ENCODE results near the gene PROSER2. TPM values are rescaled to one million over a fixed set of nuclear protein-coding genes. Genes with fewer than 3 reads are reported as not detected.

PROSER2 gene
- total and polyA plus RNA-seq, 9 donors = 1.3 to 13.4 (median 3.7) TPM

DNA sequence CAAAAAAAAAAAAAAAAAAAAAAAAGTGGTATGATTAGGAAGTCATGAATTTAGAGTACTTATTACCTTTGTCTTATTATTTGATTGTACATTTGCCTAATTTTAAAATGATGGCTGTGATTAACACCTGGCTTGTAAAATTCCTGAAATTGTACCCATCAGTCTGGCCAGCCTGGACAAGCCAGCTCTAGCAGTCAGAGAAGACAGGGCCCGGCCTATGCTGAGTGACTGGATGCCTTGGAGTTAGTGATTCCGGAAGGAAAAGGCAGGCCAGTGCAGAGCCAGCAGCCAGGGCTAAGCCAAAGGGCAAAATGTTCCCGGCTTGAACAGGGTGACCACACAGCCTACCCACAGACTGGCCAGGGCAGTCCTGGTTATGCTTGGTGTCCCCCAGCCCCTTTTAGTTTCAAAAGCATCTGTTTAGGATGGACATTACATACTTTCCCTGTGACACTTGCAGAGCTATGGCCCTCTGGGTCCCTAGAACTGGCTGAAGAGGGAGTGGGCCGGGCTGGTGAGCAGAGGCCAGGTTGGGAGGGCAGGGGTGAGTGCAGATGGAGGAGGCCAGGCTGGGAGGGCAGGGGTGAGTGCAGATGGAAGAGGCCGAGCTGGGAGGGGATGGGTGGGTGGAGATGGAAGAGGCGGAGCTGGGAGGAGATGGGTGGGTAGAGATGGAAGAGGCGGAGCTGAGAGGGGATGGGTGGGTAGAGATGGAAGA lies 61.7 kb downstream of the PROSER2 start:
- no peaks in the 10 kb centered on the region for H3K4me1 ChIP-seq (ENCODE audit: insufficient read depth)
- TF ChIP-seq CTCF (IDR thresholded peaks at IDR 0.05) (no peak), POLR2A (IDR thresholded peaks at IDR 0.05) (no peak), EP300 (IDR thresholded peaks at IDR 0.05) (no peak)
- no peaks in the 10 kb centered on the region for H3K36me3 ChIP-seq
- no peak overlapping the region for H3K4me3 ChIP-seq
- H3K27me3 ChIP-seq = no peaks in the 10 kb centered on the region
- intact Hi-C loops (cut with DNase I) = no loop called here
- H3K27ac ChIP-seq = no peak overlapping the region
- 77 to 87% (median 83%) methylated on average over 5 to 7 of the region's 7 CpGs for WGBS, 3 donors
- no peaks in the 10 kb centered on the region for H3K9me3 ChIP-seq
- DNase-seq = no peak

DNA sequence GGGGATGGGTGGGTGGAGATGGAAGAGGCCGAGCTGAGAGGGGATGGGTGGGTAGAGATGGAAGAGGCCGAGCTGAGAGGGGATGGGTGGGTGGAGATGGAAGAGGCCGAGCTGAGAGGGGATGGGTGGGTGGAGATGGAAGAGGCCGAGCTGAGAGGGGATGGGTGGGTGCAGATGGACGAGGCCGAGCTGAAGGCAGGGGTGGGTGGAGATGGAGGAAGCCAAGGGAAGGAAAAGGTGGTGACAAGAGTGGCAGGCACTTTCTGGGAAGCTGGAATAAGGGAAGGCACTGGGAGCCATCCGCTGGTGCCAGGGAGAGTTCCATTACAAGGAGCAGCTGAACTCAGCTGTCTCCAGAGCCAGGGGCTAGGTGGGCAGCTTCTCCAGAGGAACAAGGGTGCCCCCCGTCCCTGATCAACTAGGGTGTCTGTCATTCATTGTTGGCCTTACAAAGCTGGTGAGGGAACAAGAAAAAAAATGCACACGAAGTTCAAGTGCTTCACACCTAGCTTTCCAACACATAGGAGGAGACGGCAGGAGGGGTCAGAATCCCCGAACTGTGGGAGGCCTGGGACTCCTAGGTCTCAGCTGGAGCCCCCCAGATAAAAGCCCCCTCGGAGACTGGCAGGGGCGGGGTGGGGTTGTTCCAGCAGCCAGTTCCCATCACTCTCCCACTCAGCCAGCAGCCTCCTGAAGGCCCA lies 62.4 kb downstream of the PROSER2 start:
- H3K9me3 ChIP-seq = no peaks in the 10 kb centered on the region
- no peaks in the 10 kb centered on the region for H3K36me3 ChIP-seq
- no peak overlapping the region for H3K4me3 ChIP-seq
- no peaks in the 10 kb centered on the region for H3K4me1 ChIP-seq (ENCODE audit: insufficient read depth)
- intact Hi-C loops (cut with DNase I) = no loop called here
- H3K27me3 ChIP-seq = no peaks in the 10 kb centered on the region
- no peak overlapping the region for H3K27ac ChIP-seq
- DNase-seq = no peak
- 84 to 90% (median 89%) methylated on average over 13 of the region's 13 CpGs for WGBS, 3 donors
- TF ChIP-seq CTCF (IDR thresholded peaks at IDR 0.05) (no peak), EP300 (IDR thresholded peaks at IDR 0.05) (no peak), POLR2A (IDR thresholded peaks at IDR 0.05) (no peak)

- Histone ChIP-seq H3K27ac (no peak overlapping the region), H3K4me1 (ENCODE audit: insufficient read depth) (no peaks in the 10 kb centered on the region), H3K27me3 (no peaks in the 10 kb centered on the region), H3K4me3 (no peak overlapping the region), H3K36me3 (no peaks in the 10 kb centered on the region), H3K9me3 (no peaks in the 10 kb centered on the region)
- intact Hi-C loops (cut with DNase I) = no loop called here
- DNase-seq = no peak
- TF ChIP-seq EP300 (IDR thresholded peaks at IDR 0.05) = no peak
- TF ChIP-seq CTCF (IDR thresholded peaks at IDR 0.05) = no peak
- no peak for TF ChIP-seq POLR2A (IDR thresholded peaks at IDR 0.05)
- 72 to 77% (median 73%) methylated on average over 6 of the region's 6 CpGs for WGBS, 3 donors
Observed at GRCh38 chr10:11886138-11886474, 63.0 kb downstream of the PROSER2 start.

- Histone ChIP-seq H3K36me3 (no peaks in the 10 kb centered on the region), H3K9me3 (no peaks in the 10 kb centered on the region), H3K27me3 (no peaks in the 10 kb centered on the region), H3K4me3 (no peak overlapping the region), H3K4me1 (ENCODE audit: insufficient read depth) (no peaks in the 10 kb centered on the region), H3K27ac (no peak overlapping the region)
- WGBS, 3 donors = 81 to 85% (median 82%) methylated on average over 12 of the region's 12 CpGs
- intact Hi-C loops (cut with DNase I) = no loop called here
- no peak for DNase-seq
- TF ChIP-seq CTCF (IDR thresholded peaks at IDR 0.05) (no peak), EP300 (IDR thresholded peaks at IDR 0.05) (no peak), POLR2A (IDR thresholded peaks at IDR 0.05) (no peak)
Observed at GRCh38 chr10:11886851-11887250, 63.7 kb downstream of the PROSER2 start.

All from ovary (tissue), 9 donors.